RWPE2 (cell line): ENCODE results near the gene SLC25A40.

Experiments used
- ATAC-seq: fragments of 200-7000 bp; cut with Tn5 transposase; 3 replicates; pipeline ENCODE4 v1.9.1; 2021; ENCODE audit warnings: low read depth
- DNase-seq: peaks from one replicate; pipeline ENCODE4 v3.0.0-alpha.2; 2020; ENCODE audit warnings: low spot score
- H3K27ac ChIP-seq: fragments of 450-650 bp; 2 replicates; pipeline ENCODE4 v1.5.1; 2017; ENCODE audit warnings: mild to moderate bottlenecking; ENCODE audit not compliant: poor library complexity, severe bottlenecking
- H3K27me3 ChIP-seq: fragments of 250-450 bp; sonication (Bioruptor Pico); 2 replicates; pipeline ENCODE4 v1.5.1; 2021; ENCODE audit warnings: mild to moderate bottlenecking, moderate library complexity; ENCODE audit not compliant: insufficient read depth, poor library complexity, severe bottlenecking
- H3K36me3 ChIP-seq: fragments of 250-450 bp; sonication (Bioruptor Pico); 2 replicates; pipeline ENCODE4 v1.5.1; 2020; ENCODE audit warnings: low read depth, mild to moderate bottlenecking, moderate library complexity
- H3K4me1 ChIP-seq: fragments of 250-450 bp; sonication (Bioruptor Pico); 2 replicates; pipeline ENCODE4 v1.5.1; 2021; ENCODE audit warnings: mild to moderate bottlenecking, moderate library complexity; ENCODE audit not compliant: insufficient read depth, poor library complexity, severe bottlenecking
- H3K4me3 ChIP-seq: fragments of 250-450 bp; sonication (Bioruptor Pico); 2 replicates; pipeline ENCODE4 v1.5.1; 2021; ENCODE audit warnings: mild to moderate bottlenecking, moderate library complexity; ENCODE audit not compliant: severe bottlenecking
- H3K9me3 ChIP-seq: fragments of 250-450 bp; sonication (Bioruptor Pico); 2 replicates; pipeline ENCODE4 v1.5.1; 2021; ENCODE audit warnings: mild to moderate bottlenecking, moderate library complexity; ENCODE audit not compliant: severe bottlenecking
- CTCF ChIP-seq: fragments of 450-650 bp; IDR thresholded peaks from one replicate; pipeline ENCODE4 v1.5.1; 2017; ENCODE audit warnings: mild to moderate bottlenecking, moderate library complexity; ENCODE audit not compliant: poor library complexity, severe bottlenecking

SLC25A40 gene

GRCh38 chr7:87885018-87885417, 8.9 kb upstream of the SLC25A40 start:
- Histone ChIP-seq H3K9me3 (no peaks in the 10 kb centered on the region), H3K4me1 (no peaks in the 10 kb centered on the region), H3K27ac (no peak overlapping the region), H3K36me3 (peaks cover 95% of the 10 kb centered on the region), H3K4me3 (no peak overlapping the region), H3K27me3 (no peaks in the 10 kb centered on the region)
- TF ChIP-seq CTCF = no peak
- DNase-seq (no peak), ATAC-seq (no peak)

GRCh38 chr7:87882151-87882937, 6.2 kb upstream of the SLC25A40 start:
- DNase-seq = no peak
- H3K9me3 ChIP-seq = no peaks in the 10 kb centered on the region
- H3K27ac ChIP-seq = no peak overlapping the region
- no peaks in the 10 kb centered on the region for H3K27me3 ChIP-seq
- no peak overlapping the region for H3K4me3 ChIP-seq
- no peak for TF ChIP-seq CTCF
- ATAC-seq = no peak
- peaks cover 88% of the 10 kb centered on the region for H3K36me3 ChIP-seq
- H3K4me1 ChIP-seq = peaks cover 2% of the 10 kb centered on the region

- no peak for TF ChIP-seq CTCF
- DNase-seq = no peak
- peaks cover 2% of the 10 kb centered on the region for H3K4me1 ChIP-seq
- H3K4me3 ChIP-seq = peak overlapping the region; percentile 62
- H3K27ac ChIP-seq = no peak overlapping the region
- H3K36me3 ChIP-seq = peaks cover 51% of the 10 kb centered on the region
- no peaks in the 10 kb centered on the region for H3K27me3 ChIP-seq
- ATAC-seq = no peak
- H3K9me3 ChIP-seq = no peaks in the 10 kb centered on the region
Observed at GRCh38 chr7:87878208-87878735, 2.1 kb upstream of the SLC25A40 start.

- ATAC-seq (no peak), DNase-seq (no peak)
- H3K9me3 ChIP-seq = no peaks in the 10 kb centered on the region
- H3K27me3 ChIP-seq = no peaks in the 10 kb centered on the region
- H3K36me3 ChIP-seq = peaks cover 43% of the 10 kb centered on the region
- H3K4me1 ChIP-seq = peaks cover 2% of the 10 kb centered on the region
- peak overlapping the region; percentile 62 for H3K4me3 ChIP-seq
- peak overlapping the region; percentile 90 for H3K27ac ChIP-seq
- no peak for TF ChIP-seq CTCF
Observed at GRCh38 chr7:87877366-87878040, 1.3 kb upstream of the SLC25A40 start.

GRCh38 chr7:87876869-87877234, 692 bp upstream of the SLC25A40 start:
- ATAC-seq (peak; percentile 32; the same call in 2 of the 3 replicates), DNase-seq (peak; percentile 60)
- Histone ChIP-seq H3K27me3 (no peaks in the 10 kb centered on the region), H3K4me3 (peak overlapping the region; percentile 62), H3K9me3 (peaks cover 2% of the 10 kb centered on the region), H3K4me1 (peaks cover 2% of the 10 kb centered on the region), H3K27ac (peak overlapping the region; percentile 90), H3K36me3 (peaks cover 41% of the 10 kb centered on the region)
- TF ChIP-seq CTCF = no peak
